ENCODE measurements around the gene PYCR2.
"Not testable (repeated sequence)": the region's sequence is repeated elsewhere in the genome, so short reads cannot be mapped to it uniquely, and the experiment has no call there.

The PYCR2 gene

GRCh38 chr1:225941942-225942222 is 17.8 kb upstream of the PYCR2 start:
- DNase-seq: no peak

GRCh38 chr1:225941187-225941941 is 17.3 kb upstream of the PYCR2 start, which contains the start of gene LEFTY2:
Gene LEFTY2 (minus strand): TSS chr1:225941220. CDS start chr1:225941140, 80 bp downstream.
- no peak for DNase-seq

- no peak for DNase-seq
Observed at GRCh38 chr1:225940385-225941151, 16.5 kb upstream of the PYCR2 start.

GRCh38 chr1:225939939-225940310 is 15.9 kb upstream of the PYCR2 start:
- not testable (repeated sequence) for DNase-seq

- DNase-seq: not testable (repeated sequence)
Observed at GRCh38 chr1:225939097-225939938, 15.3 kb upstream of the PYCR2 start.

GRCh38 chr1:225937048-225937968 is 13.3 kb upstream of the PYCR2 start:
- no peak for DNase-seq

- no peak for DNase-seq
Observed at GRCh38 chr1:225936523-225936922, 12.5 kb upstream of the PYCR2 start.

- not testable (repeated sequence) for DNase-seq
Observed at GRCh38 chr1:225936086-225936485, 12.0 kb upstream of the PYCR2 start.

GRCh38 chr1:225934711-225935110 is 10.7 kb upstream of the PYCR2 start:
- no peak for DNase-seq

GRCh38 chr1:225933072-225933471 is 9.0 kb upstream of the PYCR2 start:
- no peak for DNase-seq

GRCh38 chr1:225931270-225932136 is 7.5 kb upstream of the PYCR2 start:
- no peak for DNase-seq

GRCh38 chr1:225930566-225930965 is 6.5 kb upstream of the PYCR2 start:
- DNase-seq: no peak

- not testable (repeated sequence) for DNase-seq
Observed at GRCh38 chr1:225929462-225929861, 5.4 kb upstream of the PYCR2 start.

- DNase-seq: peak; percentile 54
Observed at GRCh38 chr1:225928186-225929175, 4.4 kb upstream of the PYCR2 start.

GRCh38 chr1:225926551-225927113 is 2.6 kb upstream of the PYCR2 start:
- DNase-seq: no peak

- DNase-seq: no peak
Observed at GRCh38 chr1:225923381-225923691, 714 bp downstream of the PYCR2 start.

- no peak for DNase-seq
Observed at GRCh38 chr1:225921734-225922709, 2.0 kb downstream of the PYCR2 start.

GRCh38 chr1:225919906-225920305 is 4.1 kb downstream of the PYCR2 start:
- peak; percentile 63 for DNase-seq

GRCh38 chr1:225918280-225918679 is 5.8 kb downstream of the PYCR2 start:
- no peak for DNase-seq

Measured in CD4-positive, alpha-beta T cell treated with Interleukin-17A for 4 hours (primary cell).